ENCODE measurements around the gene FMO1.

Gene FMO1

GRCh38 chr1:171258943-171259342 lies 10.6 kb downstream of the FMO1 start:
- H3K27ac ChIP-seq, result no peak overlapping the region
- no peak for TF ChIP-seq CTCF (IDR thresholded peaks at IDR 0.05)
- no peak overlapping the region for H3K4me3 ChIP-seq
- H3K36me3 ChIP-seq, result no peaks in the 10 kb centered on the region
- no peaks in the 10 kb centered on the region for H3K9me3 ChIP-seq
- no peaks in the 10 kb centered on the region for H3K27me3 ChIP-seq
- intact Hi-C loops (cut with DNase I; ENCODE audit: low total_unique reads), result no loop called here
- DNase-seq, result no peak
- peaks cover 0 to 11% (median 4%) of the 10 kb centered on the region in 4 donors for H3K4me1 ChIP-seq

DNA sequence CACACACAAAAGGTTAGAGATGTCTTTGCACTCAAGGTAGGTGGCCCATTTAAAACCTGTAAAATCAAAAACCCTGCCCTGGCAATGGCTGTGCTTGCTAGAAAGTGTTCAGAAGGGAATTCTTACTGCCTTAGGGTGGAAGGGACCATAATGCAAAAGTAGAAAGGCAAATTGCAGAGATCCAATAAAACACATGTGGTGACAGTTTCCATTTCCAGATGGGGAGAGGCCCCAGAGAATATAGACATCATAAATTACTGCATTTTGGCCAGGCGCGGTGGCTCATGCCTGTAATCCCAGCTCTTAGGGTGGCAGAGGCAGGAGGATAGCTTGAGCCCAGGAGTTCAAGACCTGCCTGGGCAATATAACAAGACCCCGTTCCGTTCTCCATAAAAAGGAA lies 13.0 kb downstream of the FMO1 start:
- intact Hi-C loops (cut with DNase I; ENCODE audit: low total_unique reads), result no loop called here
- Histone ChIP-seq H3K27me3 (no peaks in the 10 kb centered on the region), H3K9me3 (no peaks in the 10 kb centered on the region), H3K36me3 (no peaks in the 10 kb centered on the region), H3K27ac (no peak overlapping the region), H3K4me3 (no peak overlapping the region), H3K4me1 (peaks cover 0 to 11% (median 4%) of the 10 kb centered on the region in 4 donors)
- no peak for DNase-seq
- TF ChIP-seq CTCF (IDR thresholded peaks at IDR 0.05), result no peak

DNA sequence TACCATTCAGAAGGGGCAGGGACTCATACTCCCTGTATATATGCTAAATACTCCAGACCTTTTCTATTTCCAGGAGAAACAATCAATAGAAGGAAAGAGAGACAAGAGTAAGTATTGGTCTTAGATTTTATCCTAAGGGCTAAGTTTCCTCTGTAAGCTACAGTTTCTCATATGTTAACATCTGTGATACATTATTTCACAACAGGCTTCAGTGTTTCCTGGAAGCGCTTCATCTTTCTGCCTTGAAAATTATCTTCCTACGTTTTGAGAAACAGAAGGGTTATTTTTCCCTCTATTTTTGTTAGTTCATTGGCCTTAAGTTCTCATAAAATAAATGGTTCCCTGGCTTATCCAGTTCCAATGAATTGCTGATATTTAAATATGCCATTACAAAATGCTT lies 15.6 kb downstream of the FMO1 start:
- no peaks in the 10 kb centered on the region for H3K36me3 ChIP-seq
- no peak for DNase-seq
- intact Hi-C loops (cut with DNase I; ENCODE audit: low total_unique reads), result no loop called here
- no peak overlapping the region for H3K4me3 ChIP-seq
- no peak for TF ChIP-seq CTCF (IDR thresholded peaks at IDR 0.05)
- H3K4me1 ChIP-seq, result no peaks in the 10 kb centered on the region
- H3K27ac ChIP-seq, result no peak overlapping the region
- no peaks in the 10 kb centered on the region for H3K9me3 ChIP-seq
- H3K27me3 ChIP-seq, result no peaks in the 10 kb centered on the region

DNA sequence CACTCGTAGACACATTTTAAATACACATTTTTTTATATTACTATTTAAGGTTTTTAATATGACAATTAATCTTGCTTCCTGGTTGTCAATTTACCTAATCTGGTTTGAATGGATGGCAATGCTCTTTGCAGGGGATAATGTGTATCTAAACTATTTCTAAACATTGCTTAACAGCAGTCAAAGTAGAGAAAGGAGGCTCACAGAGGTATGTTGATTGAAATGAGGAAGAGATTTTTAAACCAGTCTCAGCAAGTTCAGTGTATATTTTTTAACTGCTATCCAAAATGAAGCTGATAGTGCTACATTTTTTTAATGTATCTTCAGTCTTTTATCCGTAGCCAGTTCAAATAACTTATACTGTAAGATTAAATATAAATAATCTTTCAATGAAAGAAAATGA lies 17.4 kb downstream of the FMO1 start:
- no peaks in the 10 kb centered on the region for H3K36me3 ChIP-seq
- TF ChIP-seq CTCF (IDR thresholded peaks at IDR 0.05), result no peak
- no peaks in the 10 kb centered on the region for H3K4me1 ChIP-seq
- H3K27me3 ChIP-seq, result no peaks in the 10 kb centered on the region
- no peaks in the 10 kb centered on the region for H3K9me3 ChIP-seq
- no peak for DNase-seq
- no peak overlapping the region for H3K4me3 ChIP-seq
- intact Hi-C loops (cut with DNase I; ENCODE audit: low total_unique reads), result no loop called here
- no peak overlapping the region for H3K27ac ChIP-seq

- no peak for TF ChIP-seq CTCF (IDR thresholded peaks at IDR 0.05)
- no peak overlapping the region for H3K4me3 ChIP-seq
- no peak overlapping the region for H3K27ac ChIP-seq
- no peaks in the 10 kb centered on the region for H3K4me1 ChIP-seq
- no peak for DNase-seq
- no peaks in the 10 kb centered on the region for H3K9me3 ChIP-seq
- no peaks in the 10 kb centered on the region for H3K27me3 ChIP-seq
- intact Hi-C loops (cut with DNase I; ENCODE audit: low total_unique reads), result no loop called here
- H3K36me3 ChIP-seq, result no peaks in the 10 kb centered on the region
Observed at GRCh38 chr1:171266930-171267329, 18.6 kb downstream of the FMO1 start.

DNA sequence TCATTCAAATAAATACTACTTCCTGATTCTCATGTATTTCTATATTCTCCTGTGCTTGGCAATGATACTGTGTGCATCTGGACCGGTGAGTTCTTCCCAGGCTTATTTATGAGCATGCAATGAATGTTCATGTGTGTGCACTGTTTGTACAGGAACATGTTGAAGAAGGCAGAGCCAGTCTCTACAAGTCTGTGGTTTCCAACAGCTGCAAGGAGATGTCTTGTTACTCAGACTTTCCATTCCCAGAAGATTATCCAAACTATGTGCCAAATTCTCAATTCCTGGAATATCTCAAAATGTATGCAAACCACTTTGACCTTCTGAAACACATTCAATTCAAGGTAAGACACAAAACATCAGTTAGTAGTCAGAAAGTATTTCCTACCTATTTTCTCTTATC lies 19.1 kb downstream of the FMO1 start:
- intact Hi-C loops (cut with DNase I; ENCODE audit: low total_unique reads), result no loop called here
- no peak for TF ChIP-seq CTCF (IDR thresholded peaks at IDR 0.05)
- DNase-seq, result no peak
- Histone ChIP-seq H3K9me3 (no peaks in the 10 kb centered on the region), H3K27ac (no peak overlapping the region), H3K27me3 (no peaks in the 10 kb centered on the region), H3K36me3 (no peaks in the 10 kb centered on the region), H3K4me1 (no peaks in the 10 kb centered on the region), H3K4me3 (no peak overlapping the region)
